Midbrain (tissue), 1 donor: ENCODE results near the gene HOXC10.

Source experiments
- DNase-seq: peaks from one replicate; lab custom pipeline; 2025; lab: John Stamatoyannopoulos, UW

Gene HOXC10

DNA sequence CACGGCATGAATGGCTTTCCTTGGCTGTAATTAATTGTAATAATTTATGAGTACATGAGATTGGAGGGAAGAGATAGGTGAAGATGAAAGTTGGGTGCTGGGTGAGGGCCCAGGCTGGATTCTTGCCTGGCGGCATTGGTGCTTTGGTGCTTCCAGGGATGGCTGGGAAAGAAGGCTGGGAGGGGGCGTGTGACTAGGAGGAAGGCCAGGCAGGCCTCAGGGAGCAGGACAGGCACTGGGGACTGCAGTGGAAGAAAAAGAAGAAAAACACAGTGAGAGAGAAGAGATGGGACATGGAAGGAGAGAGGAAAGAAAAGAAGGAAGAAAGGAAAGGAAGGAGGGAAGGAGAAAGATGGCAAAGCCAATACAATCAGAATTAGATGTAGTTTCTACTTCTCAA is 18.7 kb downstream of the HOXC10 start:
- no peak for DNase-seq

DNA sequence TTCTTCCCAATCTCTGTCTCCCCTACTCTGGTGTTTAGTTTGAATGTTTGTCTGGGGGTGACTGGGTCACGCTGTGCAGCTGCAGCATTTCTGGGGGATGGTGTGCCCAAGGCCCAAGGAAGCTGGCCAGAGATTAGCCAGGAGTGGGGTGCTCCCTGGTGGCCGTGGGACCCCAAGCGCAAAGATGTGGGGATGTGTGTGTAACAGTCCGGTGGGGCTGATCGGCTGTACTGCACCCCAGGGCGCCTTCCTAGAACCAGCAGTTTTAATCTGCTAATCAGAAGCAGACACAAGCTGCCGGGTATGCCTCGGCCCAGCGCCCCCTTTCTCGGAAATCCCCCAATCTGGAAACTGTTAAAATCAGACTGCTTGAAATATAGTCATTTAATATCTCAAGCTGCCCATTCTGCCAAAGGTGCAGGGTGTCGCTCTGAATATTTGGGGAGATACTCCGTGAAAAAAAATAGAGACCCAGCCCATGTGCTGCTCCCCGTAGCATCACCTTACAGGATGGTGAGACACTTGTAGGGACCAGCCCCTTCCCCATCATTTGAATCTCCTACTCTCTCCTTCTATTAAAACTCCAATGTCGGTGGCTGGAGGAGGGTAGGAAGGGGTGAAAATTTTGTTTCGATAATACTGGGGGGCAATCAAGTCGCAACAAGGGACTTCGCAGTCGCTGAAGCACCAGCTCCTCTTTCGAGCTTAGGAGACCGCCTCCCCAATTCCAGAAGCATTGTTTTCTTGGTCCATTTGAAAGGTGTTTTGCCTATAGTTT is 19.3 kb downstream of the HOXC10 start:
- no peak for DNase-seq

DNA sequence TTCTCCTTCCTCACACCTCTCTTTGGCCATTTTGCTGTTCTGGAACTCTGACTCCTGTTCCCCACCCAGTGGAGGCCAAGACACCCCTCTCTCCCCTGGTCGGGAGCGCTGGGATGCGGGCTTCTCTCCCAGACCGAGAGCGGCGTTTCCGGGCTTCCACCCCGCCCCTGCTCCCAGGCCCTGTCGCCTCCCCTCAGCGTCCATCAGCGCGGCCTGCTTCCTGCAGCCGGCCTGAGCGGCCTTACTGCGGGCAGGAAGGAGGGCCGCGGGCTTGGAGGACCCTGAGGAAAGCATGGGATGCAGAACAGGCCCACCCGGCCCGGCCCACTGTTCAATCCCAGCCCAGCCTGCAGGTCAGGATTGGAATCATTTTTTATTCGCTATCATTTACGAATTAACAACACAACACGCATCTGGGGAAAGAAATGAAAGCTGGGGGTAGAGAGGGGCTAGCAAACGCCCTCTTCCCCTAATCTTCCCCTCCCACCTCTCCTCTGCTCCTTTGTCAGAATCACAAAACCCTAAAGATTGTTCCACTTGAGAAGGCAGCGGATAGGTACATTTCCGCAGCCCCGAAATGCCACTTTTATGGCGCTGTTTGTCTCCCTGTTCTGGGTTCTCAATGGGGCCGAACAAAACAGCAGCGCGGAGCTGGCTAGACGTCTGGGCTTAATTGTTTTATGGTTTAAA is 20.0 kb downstream of the HOXC10 start:
- no peak for DNase-seq

DNA sequence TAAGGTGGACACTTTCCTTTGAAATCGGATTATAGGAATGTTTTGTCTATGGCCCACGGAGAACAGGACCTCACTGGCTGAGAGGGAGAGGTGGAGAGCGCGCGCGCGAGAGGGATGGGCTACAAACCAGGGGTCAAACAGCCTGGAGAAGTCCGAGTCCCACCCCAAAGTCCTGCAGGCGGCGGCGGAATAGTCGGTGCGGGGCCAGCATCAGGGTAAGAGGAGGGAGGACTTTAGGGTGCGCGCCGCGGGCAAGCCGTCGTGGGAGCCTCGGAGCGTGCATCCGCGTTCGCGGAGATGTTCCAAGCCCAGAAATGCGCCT is 20.5 kb downstream of the HOXC10 start:
- no peak for DNase-seq

DNA sequence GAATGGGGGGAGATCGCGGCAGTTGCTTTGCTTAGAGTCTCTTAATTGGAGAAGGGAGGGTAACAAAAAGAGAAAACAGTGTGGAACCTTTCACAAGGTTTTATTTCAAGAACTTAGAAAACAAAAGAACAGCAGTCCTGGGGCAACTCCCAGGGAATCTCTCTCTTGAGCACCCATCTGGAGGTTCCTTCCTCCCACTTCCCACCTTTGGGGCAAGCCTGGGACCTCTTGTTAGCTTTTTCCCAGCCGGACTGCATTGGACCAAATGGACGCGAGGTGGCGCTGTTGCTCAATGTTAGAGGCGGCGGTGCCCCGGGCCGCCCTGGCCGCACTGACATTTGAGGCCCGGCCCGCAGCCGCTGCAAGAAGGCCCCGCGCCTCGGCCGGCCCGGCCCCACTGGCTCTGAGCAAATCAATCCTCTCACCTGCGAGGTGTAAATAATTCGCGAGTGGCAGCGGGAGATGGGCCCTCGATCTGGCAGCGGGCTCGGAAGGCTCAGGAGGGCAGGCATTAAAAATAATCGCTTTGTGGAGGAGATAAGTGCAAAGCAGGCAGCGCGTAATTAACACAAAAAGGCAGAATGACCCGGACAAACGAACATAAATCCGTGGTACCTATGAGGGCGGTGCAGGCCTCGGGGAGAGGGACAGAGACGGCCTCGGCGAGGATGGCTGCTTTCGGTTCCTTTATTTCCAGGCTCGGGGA is 21.1 kb downstream of the HOXC10 start:
- DNase-seq: peak; percentile 79

DNA sequence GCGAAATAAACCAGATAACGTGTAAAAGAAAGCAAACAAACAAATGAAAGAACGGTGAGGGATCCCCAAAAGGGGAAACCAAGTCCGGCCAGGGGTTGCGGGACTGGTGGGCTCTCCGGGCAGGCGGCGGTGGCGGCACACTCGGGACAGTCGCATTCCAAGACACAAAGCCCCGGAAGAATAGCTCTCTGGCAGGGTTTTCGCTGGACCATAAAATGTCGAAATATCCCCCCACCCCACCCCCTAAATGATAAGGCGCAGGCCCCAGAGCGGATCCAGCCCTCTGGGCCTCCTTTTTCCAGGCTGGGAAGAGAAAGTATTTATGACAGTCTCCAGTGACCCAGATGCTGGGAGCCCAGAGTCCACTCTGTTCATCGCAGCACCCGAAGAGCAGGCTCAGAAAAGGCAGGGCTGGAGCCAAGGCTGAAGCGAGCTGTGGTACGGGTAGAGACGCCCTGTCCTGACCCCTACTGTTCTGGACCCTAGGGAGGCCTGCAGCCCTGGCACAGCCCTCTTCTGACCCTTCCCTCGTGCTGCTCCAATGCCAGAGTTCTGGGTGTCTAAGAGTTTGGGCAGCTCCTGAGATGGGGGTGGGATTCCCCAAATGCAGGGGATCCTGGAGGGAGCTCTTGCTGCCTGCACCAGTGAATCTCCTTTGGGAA is 21.7 kb downstream of the HOXC10 start:
- DNase-seq: no peak

DNA sequence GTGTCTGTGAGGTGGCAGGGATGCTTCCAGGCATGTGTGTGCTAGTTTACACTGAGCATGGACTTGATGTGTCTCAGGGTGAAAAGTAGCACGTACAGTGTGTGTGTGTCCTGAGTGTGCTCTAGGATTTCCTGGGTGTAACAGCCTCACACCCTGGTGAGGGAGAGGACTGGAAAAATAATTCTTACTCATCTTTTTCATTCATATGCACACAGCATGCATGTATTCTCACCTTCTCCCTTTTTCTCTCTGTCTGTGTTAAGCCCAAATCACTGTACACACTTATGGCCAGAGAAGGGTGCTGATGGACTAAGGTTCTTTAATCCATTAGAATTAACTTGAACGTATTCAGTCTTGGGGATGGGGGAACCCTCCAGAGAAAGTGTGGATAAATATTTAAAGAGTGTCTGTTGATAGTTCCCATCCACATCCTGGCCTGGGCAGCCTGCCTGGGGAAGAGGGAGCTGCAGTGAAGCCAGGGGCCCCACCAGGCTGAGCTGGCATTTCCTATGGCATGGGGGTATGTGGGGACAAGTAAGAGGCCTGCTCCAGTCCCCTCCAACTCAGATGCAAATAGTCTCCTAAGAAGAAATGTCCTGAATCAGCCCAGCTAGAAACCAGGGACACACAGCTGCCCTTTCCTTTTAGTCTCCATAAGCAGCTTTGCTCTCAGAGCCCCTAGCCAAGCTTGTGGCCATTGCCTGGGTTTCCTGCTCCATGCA is 22.8 kb downstream of the HOXC10 start:
- DNase-seq: no peak

DNA sequence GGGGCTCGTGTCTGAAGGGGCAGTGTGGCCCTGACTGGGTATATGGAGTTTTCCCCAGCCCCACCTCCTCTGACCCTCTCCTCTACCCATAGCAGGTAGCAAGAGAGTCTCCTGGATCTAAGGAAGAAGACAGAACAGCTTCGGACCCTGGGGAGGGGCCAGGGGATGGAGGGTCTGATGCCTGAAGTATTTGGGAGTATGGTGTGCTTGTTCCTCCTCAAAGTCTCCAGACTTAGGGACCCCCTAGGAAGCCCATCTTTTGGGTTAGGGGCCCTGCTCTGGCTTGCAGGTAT is 23.3 kb downstream of the HOXC10 start:
- no peak for DNase-seq

DNA sequence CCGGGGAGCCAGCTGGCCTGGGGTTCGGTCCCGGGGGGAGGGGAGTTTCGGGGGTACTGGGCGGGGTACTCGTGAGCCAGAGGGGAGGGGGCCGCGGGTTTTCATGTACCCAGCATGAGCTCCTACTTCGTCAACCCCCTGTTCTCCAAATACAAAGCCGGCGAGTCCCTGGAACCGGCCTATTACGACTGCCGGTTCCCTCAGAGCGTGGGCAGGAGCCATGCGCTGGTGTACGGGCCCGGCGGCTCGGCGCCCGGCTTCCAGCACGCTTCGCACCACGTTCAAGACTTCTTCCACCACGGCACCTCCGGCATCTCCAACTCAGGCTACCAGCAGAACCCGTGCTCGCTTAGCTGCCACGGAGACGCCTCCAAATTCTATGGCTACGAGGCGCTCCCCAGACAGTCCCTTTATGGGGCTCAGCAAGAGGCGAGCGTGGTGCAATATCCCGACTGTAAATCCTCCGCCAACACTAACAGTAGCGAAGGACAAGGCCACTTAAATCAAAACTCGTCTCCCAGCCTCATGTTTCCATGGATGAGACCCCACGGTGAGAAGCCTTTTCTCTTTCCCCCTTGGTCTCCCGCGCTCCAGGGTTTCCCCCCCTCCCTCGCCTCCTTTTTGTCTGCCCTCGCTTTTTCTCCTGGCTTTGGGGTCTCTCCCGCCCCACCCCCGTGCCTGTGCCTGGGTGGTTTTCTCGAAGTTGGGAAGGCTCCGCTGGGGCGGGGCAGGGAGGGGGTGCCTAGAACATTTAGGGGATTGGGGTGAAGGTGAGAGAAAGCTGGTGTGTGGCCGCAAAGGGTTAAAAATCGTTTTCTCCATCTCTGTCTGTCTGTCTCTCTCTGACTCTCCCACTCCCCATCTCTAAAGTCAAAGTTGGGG is 24.5 kb downstream of the HOXC10 start:
- no peak for DNase-seq

DNA sequence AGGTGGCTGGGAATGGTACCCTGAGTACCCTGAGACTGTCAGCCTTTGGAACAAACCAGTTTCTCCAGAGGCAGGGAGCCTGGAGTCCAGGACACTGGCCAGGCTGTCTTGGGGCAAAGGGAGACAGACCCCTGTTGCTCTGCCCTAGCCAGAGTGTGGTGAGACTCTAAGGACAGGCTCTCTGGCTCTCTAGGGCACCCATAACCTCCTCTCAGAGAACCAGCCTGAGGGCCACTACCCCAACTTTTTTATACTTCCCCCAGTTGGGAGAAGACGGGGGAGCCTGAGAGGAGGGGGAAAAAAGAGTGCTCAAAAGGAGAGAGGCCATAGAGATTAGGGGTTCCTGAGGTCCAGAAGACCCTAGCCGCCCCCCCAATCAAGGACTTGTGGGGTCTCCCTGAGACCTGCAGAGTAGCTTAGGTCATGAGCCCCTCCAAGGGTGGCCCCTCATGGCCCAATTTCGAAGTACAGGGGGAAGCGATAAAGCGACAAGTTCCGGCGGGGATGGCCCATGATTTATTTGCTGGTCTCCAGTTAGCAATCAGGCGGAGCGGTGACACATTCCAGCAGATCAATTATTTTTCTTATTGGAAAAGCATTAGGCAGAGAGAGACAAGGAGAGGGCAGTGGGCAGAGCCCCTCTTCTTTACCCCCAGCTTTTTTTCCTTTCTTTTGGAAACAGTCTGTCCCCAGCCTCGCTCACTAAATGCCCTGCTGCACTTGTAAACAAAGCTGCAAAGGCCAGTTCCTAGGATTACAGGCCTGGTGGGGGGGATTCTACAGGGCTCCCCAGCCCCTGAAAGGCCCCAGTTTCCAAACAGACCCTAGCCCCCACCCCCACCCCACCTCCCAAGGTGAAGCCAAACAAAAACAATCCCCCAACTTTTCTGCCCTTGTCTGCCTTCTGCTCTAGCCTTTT is 25.4 kb downstream of the HOXC10 start:
- no peak for DNase-seq

DNA sequence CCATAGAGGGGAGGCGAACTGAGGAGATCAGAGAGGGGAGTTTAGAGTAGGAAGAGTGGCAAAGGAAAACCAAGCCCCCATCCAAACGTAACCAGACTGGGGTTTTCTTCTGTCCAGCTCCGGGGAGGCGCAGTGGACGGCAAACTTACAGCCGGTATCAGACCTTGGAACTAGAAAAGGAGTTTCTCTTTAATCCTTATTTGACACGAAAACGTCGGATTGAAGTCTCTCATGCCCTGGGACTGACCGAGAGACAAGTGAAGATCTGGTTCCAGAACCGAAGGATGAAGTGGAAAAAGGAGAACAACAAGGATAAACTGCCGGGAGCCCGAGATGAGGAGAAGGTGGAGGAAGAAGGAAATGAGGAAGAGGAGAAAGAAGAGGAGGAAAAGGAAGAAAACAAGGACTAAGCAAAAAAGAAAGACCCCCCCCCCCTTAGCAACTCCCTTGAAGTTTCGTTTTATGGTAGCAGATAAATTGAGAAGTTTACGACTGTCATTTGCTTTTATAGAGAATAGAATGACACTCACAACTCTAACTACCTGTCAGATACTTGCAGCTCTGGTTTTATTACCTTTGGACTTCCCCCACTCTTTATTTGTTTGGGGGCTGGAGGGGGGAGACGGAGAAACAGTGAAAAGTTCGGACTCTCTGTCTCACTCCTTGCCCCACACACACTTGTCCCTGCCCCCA is 26.2 kb downstream of the HOXC10 start:
- DNase-seq: no peak

DNA sequence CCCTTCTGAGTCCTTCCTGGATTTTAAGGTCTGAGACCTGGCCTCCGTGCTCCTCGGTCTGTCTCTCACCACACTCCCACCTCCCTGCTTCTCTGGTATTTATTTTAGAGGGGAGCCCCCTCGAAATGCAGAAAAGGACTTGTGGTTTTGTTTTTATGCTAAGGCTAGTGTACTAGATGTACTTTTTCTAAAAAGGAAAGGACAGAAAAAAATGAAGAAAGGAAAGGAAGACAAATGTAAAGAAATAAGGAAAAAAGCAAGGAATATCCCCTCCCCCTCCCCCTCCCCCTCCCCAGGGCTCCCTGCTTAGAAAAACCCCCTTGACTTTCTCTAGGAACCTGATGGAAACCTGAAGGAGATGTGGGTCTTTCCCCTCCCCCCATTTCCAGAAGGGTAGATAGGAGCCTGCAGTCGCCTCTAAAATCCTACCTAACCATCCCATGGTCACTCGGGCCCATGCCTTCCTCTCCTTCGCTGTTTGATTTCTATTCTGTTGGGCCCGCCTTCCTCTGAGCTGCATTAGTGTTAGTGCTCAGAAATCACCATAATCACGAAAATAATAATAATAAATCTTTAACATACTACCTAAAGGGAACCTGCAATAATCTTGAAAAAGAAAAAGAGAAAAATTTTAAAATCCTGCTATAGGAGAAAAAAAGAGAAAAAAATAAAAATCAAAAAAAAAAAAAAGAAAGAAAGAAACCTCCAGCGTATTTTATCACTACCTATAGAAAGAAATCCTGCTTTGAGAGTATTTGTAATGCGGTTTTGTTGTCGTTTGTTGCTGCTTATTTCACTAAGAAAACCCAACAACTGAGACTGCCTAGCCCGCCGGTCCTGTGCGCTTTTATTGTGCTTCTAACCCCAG is 27.0 kb downstream of the HOXC10 start:
- DNase-seq: no peak

DNA sequence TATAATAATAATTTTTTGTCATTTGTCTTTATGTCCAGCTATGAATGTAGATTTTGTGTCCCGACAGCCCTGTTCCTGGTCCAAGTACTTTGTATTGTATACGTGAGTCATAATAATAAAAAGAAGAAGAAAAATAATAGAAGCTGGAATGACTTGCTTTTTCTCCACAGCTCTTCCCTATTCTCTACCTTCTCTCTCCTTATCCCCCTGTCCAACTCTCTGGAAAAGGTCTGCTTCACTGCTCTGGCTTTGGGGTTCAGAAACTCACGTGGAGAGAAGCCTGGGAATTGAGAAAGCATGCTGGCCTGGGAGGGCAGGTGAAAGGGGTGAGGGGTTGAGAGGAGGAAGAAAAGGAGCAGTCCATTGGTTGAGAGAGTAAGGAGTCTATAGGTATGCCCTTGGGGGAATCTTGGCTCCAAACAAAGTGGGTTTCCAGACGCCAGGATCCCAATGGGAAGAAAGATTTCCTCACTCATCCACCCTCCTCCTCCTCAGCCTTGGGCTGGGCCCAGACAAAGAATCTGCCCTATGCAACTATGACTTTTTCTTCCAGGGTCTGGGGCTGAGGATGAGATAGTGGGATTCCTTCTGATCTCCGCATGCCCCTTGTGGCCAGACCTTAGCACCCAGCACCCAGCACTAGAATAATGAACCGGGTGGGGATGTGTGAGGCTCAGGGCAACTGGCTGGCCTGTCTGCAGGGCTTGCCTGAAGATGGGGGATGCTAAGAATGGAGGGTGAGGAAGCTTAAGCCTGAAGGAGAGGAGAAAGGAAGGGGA is 27.9 kb downstream of the HOXC10 start:
- no peak for DNase-seq

DNA sequence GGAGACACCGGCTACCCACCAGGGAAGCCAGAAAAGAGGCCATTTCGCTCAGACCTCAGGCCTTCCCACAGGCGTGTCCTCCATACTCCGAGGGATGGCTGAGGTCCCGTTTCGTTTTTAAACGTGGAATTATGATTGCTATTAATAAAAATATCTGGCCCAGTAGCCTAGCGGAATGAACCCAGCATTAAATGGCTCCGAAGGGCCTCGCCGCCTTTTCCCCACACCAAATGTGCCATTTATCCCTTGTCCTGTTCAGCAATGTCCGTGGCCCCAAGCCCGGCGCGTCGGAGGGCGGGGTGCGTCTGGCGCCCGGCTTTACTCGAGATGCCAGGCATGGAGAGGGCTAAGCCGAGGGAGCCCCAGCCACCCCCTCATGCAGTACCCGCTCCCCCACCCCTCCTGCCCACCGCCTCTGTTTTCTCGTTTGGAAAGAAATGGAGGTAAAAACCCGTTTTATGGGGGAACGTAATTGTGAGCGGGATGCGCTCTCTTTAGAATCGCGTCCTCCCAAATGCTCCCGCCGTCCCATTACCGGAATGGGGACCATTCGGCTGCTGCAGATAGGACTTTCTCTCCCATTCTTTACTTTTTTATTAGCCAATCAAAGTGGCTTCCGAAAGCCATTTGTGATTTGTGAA is 29.6 kb downstream of the HOXC10 start:
- no peak for DNase-seq

DNA sequence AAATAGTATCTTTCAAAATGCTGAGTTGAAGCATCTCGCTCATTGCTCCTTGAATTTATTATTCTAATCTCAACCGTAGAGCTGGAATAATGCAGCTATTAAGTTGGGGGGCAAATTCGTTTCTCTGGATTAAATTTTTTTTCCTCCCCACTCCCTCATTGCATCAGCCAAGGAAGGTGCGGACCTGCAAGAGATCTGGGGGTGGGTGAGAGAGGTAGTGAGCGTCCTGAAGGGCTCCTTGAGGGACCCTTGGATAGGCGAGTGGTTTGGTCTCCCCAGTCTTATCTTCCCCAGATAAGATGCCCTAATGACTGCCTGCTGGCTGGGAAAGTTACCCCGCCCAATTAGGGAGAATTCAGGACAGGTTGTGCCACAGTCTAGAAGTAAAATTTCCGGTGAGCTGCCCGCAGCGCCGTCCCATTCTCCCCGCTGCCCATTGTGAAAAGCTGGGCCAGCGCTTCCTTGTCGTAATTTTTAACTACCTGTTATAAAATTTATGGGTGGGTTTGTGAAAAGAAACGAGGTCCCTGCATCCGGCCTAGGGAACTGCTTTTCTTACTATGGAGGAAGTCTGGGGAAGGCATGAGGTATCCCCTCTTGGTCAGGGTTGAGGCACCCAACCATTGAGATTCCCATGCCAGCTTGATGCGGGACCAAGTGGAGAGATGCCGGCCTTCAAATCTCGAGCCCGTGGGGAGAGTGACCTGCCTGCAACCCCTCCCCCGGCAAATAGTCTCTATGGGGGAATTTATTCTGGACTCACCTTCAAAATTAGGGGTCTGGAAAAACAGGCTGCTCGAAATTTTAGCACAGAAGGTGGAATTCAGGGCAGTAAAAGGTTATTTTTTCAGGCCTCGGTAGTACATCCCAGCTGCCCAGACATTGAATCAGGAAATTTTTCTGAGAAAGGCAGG is 30.3 kb downstream of the HOXC10 start:
- DNase-seq: no peak

DNA sequence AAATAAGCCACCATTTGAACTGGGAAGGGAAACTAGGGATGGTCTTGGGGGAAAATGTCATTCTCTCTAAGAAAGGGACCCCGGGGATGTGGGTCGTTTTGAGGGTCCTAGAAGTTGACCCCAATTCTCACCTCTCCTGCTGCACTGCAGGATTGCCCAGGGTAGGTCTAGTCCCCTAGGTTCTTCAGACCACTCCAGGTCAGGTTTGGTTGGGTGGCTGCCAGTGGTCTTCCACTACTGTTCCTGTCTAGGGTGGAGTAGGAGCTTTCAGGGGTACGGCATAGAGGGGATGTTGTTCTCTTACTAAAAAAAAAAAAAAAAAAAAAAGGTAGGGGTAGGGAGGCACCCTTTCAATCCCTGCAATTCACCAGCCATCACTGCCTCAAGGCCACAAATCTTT is 31.1 kb downstream of the HOXC10 start:
- no peak for DNase-seq
